SKM-1 (cell line): Measurements from ENCODE around the gene TBX4.
"Not testable (repeated sequence)": the region's sequence is repeated elsewhere in the genome, so short reads cannot be mapped to it uniquely, and the experiment has no call there.

ENCODE experiments used
- DNase-seq: peaks from one replicate; lab custom pipeline; 2025; ENCODE audit not compliant: unreplicated experiment; lab: John Stamatoyannopoulos, UW

Gene TBX4

GRCh38 chr17:61480414-61480807 lies 28.2 kb downstream of the TBX4 start:
- DNase-seq: no peak

- no peak for DNase-seq
Measured at GRCh38 chr17:61481421-61481820, 29.2 kb downstream of the TBX4 start.

GRCh38 chr17:61482467-61482866 lies 30.2 kb downstream of the TBX4 start:
- DNase-seq: no peak

- DNase-seq: no peak
Measured at GRCh38 chr17:61483778-61484116, 31.5 kb downstream of the TBX4 start.

- no peak for DNase-seq
Measured at GRCh38 chr17:61484174-61484573, 32.0 kb downstream of the TBX4 start.

- DNase-seq: no peak
Measured at GRCh38 chr17:61485067-61485775, 33.0 kb downstream of the TBX4 start.

- DNase-seq: no peak
Measured at GRCh38 chr17:61486135-61487120, 34.2 kb downstream of the TBX4 start.

GRCh38 chr17:61487161-61487988 lies 35.2 kb downstream of the TBX4 start:
- no peak for DNase-seq

GRCh38 chr17:61487989-61488595 lies 35.9 kb downstream of the TBX4 start:
- DNase-seq: no peak

GRCh38 chr17:61488878-61489718 lies 36.9 kb downstream of the TBX4 start:
- no peak for DNase-seq

- DNase-seq: no peak
Measured at GRCh38 chr17:61489719-61490490, 37.7 kb downstream of the TBX4 start.

GRCh38 chr17:61490540-61490975 lies 38.3 kb downstream of the TBX4 start:
- DNase-seq: no peak

GRCh38 chr17:61491981-61492380 lies 39.8 kb downstream of the TBX4 start:
- no peak for DNase-seq

- no peak for DNase-seq
Measured at GRCh38 chr17:61492759-61493526, 40.7 kb downstream of the TBX4 start.

GRCh38 chr17:61493830-61494324 lies 41.7 kb downstream of the TBX4 start:
- DNase-seq: not testable (repeated sequence)

- no peak for DNase-seq
Measured at GRCh38 chr17:61494325-61495160, 42.3 kb downstream of the TBX4 start.

GRCh38 chr17:61495161-61495857 lies 43.1 kb downstream of the TBX4 start:
- no peak for DNase-seq
